DMS153 treated with DMSO at 0.1 percent for 48 hours (cell line): ENCODE results near the gene ISCU.
"Not testable (repeated sequence)": the region's sequence is repeated elsewhere in the genome, so short reads cannot be mapped to it uniquely, and the experiment has no call there.

Experiments used
- DNase-seq: peaks from one replicate; lab custom pipeline; 2025; ENCODE audit not compliant: unreplicated experiment; lab: John Stamatoyannopoulos, UW

ISCU gene

DNA sequence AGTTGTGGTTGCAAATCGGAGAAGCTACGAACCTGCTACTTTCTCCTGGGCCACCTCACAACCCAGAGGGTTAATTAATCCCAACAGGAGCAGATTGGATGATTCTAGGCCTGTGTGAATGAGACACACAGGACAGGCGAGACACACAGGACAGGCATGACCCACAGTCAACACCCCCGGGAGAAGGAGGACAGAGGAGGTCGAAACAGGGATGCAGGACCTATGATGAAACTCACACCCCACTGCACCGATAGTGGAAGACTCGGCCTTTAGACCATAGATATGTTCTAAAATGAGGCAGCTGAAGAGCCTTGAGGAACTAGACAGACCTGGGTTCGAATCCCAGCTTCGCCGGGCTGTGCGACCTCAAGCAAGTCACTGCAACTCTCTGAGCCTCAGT is 23.9 kb downstream of the ISCU start:
- DNase-seq: no peak

DNA sequence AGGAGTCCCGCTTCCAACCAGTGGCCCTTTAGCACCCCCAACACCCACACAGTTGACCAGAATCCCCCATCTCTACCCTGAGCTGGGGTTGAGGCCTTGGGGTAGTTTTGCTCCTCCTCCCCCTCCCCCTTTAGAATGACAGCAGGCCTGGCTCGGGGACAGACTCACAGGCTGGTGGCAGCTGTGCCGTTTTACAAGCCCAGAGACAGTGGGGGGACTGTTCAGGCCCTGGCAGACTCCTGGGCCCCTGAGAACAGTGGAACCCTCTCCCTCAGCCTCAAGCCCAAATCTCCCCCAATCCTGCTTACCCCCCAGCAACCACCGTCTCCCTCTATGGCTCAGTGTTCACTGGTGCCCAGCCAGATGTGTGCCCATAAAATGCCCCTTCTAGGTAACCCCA is 25.4 kb downstream of the ISCU start:
- no peak for DNase-seq

DNA sequence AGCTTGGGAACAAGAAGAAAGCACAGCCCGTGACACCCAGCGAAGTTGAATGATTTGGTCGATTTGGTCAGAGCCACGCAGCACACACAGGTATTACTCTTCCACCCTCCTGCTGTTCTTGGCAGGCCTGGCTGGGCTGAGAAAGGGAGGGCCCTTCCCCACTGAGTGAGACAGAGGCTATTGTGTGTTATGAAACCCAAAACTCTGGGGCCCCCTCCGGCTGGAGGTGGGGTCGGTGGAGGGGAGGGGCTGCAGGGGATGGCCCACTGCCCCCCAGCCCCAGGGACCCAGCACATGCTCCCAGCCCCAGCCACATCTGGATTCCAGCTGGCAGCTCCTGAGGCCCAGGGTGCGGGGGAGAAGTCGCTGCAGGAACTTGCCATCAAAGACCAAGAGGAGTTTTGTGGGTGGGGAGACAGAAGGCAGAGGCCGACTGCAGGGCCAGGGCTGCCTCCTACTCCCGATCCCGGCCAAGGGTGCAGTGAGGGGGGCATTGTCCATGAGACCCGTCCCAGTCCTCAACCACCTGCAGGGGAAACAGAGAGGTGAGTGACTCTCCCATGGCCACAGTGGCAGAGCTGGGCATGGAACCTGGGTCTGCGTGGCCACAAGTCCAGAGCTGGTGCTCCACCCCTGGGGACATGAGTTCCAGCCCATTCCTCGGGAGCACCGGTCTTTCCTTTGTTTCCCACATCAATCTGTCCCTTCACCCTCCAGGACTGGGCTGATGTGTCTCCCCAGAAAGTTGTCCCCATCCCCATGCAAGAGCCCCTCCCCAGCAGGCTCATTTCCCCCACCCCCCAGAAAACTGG is 26.8 kb downstream of the ISCU start:
- DNase-seq: no peak

DNA sequence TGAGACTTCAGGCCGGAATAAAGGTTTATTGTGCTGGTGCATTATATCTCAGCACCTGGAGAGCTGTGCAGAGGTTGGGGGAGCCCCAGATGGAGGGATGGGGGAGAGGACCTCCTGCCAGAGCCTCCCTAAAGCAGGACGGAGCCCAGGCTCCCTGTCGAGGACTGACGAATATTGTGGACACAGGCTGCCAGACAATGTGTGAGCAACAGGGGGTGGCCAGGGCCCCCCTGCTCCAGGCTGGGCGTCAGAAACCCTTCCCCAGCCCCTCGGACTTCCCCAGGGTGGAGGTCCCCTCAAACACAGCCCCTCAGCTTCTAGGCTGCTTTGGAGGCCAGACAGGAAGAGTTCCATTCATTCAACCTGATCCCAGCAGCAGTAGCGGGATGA is 27.4 kb downstream of the ISCU start:
- no peak for DNase-seq

- not testable (repeated sequence) for DNase-seq
These were observed 28.1 kb downstream of the ISCU start for GRCh38 chr12:108590463-108590862.

DNA sequence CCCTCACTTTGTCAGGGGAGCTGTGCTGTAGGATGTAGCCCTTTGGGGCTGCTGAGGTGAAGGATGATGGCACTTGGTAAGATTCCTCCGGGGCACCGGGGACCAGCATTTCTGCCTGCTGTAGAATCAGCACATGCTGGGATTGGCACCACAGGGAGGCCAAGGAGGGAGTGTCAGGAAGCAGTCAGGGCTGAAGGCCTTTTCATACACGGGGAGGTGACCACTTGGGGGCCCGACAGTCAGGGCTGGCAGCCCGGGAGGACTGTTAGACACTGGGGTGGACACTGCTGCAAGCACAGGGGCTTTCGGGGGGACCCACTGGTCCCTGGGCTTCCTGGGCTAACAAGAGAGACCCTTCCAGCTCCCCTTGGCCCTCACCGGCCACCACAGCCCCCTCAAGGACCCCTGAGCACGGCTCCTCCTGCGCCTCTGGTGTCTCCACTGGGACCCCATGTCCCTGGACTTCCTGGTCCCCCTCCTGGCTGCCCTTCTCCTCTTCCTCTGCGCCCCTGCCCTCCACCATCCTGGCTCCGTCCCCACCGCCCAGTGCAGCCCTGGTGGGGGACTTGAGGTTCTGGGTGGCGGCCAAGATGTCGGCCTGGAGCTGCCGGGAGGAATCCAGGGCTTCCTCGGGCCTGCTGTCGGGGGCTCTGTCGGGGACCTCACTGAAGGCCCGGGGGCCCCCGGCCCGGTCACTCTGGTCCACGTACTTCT is 29.0 kb downstream of the ISCU start:
- no peak for DNase-seq

GRCh38 chr12:108592033-108592909 is 29.9 kb downstream of the ISCU start:
- no peak for DNase-seq

DNA sequence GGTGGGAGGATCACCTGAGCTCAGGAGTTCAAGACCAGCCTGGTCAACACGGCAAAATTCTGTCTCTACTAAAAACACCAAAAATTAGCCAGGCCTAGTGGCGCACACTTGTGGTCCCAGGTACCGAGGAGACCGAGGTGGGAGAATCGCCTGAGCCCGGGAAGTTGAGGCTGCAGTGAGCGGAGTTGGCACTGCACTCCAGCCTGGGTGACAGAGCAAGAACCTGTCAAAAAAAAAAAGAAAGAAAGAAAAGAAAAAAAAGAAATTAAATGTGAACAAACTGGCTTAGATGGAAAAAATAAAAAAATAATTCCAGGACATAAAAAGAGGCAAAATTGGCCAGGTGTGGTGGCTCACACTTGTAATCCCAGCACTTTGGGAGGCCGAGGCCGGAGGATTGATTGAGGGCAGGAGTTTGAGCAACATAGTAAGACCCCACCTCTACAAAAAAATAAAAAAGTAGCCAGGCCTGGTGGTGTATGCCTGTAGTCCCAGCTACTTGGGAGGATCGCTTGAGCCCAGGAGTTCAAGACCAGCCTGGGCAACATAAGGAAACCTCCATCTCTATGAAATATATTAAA is 32.0 kb downstream of the ISCU start:
- no peak for DNase-seq

DNA sequence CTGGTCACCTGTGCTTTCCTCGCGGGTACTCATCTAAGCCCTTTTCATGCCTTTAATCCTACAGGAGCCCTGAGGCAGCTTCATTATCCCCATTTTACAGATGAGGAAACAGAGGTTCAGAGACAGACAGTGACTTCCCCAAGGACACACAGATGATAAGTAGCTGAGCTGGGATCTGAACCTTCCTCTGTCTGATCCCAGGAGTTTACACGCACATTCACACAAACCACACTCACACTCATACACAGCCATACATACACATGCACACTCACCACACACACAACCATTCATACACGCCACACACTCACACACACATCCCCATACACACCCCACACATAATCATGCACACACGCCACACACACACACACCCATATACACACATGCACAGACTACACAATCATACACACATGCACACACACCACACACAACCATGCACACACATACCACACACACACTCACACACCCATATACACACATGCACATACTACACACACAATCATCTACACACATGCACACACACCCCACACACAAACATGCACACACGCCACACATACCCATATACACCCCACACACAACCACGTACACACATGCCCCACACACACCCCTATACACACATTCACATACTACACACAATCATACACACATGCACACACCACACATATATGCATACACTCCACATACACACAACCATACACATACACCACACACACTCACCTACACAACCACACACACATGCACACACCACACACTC is 32.7 kb downstream of the ISCU start:
- no peak for DNase-seq

GRCh38 chr12:108595711-108596647 is 33.6 kb downstream of the ISCU start:
- no peak for DNase-seq

DNA sequence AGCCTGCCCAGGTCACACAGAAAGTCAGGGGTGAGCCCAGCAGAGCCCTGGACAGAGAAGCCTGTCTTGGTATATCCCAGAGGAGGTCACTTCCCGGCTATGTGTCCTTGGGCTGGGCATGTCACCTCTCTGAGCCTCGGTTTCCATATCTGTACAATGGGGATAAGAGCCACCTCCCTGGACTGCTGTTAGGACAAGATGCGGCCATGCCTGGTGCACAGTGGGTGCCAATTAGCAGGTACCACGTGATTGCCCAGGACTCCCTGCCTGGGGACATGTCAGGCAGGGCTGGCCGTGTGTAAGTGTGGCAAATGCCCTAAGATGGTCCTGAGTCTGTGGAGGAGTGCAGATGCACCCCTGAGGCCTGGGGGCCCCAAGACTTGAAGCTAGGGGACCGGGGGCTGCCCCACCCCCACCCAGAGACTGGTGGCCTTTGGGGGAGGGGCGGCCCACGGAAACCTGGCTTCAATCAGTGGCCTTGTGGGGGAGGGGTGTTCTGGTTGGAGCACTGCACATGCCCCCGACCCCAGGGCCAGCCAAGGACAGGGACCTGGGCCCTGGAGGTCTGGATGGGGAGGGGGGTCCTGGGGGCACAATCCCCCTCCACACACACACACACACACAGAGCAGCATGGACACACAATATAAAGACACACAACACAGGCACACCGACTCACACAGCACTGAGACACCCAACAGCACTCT is 34.6 kb downstream of the ISCU start:
- DNase-seq: no peak

DNA sequence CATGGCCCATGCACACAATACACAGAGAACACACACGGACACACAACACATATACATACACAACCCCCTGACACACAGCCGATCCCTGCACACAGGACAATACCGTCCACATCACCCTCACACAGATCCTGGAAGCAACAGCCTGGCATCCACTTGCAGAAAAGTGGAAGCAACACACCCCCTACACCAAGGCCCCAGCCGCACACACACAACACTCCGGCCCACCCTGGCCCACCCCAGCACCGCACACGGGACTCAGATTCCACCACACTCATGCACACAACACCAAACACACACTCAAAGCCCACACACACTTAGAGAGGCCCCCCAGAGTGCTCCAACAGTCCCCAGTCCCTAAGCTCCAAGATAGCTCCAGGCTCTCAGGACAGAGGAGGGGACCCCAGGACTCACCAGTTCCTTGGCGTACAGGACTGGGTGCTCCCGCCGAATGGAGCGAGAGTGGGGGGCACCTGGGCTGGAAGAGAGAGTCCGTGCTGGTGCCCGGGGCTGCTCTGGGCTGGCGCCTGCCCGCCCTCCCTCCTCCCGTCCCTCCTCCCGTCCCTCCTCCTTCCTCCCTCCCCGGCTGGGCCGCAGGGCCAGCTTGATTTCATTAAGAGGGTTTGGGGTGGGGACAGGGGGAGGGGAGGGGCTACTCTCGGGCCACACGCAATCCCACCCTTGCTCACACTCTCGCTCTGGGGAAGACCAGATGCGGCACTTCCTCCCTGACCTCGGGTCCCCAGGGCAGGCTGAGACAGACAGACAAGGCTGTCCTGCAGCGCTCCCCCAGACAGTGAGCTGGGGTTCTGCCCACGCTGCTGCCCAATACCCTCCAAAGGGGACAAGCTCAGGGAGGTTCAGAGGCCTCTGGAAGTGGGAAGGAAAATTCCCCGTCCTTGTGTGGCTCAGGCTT is 35.4 kb downstream of the ISCU start, which contains the start of gene TMEM119:
Gene TMEM119, minus strand, starts transcription at position 526 of the 913 bp plus-strand sequence. CDS start 5,701 bp downstream, outside the sequence.
- no peak for DNase-seq

DNA sequence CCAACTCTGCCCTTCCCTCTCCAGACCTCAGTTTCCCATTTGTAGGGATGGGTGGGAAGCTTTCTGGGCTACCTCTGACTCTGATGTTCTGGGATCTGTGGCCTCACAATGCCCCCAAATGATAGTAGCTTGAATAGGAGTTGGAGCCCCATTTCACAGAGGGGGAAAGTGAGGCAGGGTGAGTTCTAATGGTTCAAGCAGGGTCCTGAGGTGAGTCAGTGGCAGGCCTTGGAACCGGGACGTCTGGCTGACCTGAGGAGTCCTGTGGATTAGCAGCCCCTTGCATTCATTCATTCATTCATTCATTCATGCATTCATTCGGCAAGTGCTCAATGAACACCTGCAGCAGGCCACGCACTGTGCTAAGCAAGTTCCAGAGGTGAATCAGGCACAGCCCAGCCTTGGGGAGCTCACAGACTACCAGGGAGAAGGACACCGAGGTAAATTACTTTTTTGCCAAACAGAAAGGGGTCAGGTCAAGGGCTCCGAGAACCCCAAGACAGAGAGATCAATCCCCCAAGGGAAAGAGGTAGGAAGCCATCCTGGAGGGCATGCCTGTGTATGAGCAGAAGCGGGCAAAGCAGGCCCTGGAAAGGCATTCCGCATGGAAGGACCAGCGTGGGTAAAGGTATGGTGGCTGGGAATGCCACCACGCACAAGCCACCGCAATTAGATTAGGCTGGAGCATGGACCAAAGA is 36.3 kb downstream of the ISCU start:
- DNase-seq: no peak

- DNase-seq: no peak
These were observed 37.1 kb downstream of the ISCU start for GRCh38 chr12:108599541-108599940.

- DNase-seq: no peak
These were observed 37.7 kb downstream of the ISCU start for GRCh38 chr12:108599948-108600701.

DNA sequence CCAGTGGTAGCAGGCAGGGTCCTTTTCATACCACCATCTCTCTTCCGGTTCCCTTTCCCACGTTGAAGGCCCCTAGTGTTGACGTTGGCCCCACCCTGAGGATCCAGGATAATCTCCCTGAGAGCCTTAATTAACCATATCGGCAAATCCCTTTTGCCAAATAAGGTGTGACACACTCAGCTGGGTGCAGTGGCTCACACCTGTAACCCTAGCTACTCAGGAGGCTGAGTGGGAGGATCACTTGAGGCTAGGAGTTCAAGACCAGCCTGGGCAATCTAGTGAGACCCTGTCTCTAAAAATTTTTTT is 38.3 kb downstream of the ISCU start:
- no peak for DNase-seq
